ENCODE measurements around the gene PI4KA. TPM values are rescaled to one million over a fixed set of nuclear protein-coding genes. Genes with fewer than 3 reads are reported as not detected.
"Not testable (repeated sequence)": the region's sequence is repeated elsewhere in the genome, so short reads cannot be mapped to it uniquely, and the experiment has no call there.

The PI4KA gene
- total RNA-seq, 2 experiments from 2014 or later: 46.9 to 95.7 TPM

DNA sequence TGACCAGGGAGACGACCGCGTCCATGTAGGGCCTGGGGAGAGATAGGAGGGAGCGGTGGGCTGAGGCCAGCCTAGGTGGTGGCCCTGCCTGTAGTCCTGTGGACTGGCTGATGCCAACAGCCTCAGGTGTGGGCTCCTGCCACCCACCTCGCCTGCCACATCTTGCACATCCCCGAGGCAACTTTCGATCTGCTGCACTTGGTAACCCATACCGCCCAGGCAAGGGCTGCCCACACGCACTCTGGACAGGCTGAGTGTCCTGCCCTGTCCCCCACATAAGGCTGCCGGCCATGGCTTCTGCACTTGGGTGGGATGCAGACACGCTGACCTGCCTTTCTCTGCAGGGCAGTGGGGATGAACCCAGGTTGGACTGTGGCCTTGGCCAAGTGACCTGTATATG is 148.6 kb downstream of the PI4KA start:
- CTCF ChIA-PET (ENCODE audit: unreplicated experiment); H2AFZ ChIP-seq (ENCODE audit: low read length); POLR2A ChIA-PET; H3K79me2 ChIP-seq (ENCODE audit: insufficient read depth, low read depth, low read length); H3K36me3 ChIP-seq (ENCODE audit: insufficient read depth, low read length); H3K4me2 ChIP-seq (ENCODE audit: low read length); H3K9me2 ChIP-seq (ENCODE audit: insufficient read depth, low read length); H3K27ac ChIP-seq (ENCODE audit: low read depth, low read length, poor library complexity, severe bottlenecking); intact Hi-C loops (cut with micrococcal nuclease; ENCODE audit: unreplicated experiment); DNase-seq (ENCODE audit: low spot score); H3K9me3 ChIP-seq (ENCODE audit: low read length); BruUV-seq (replicated peaks); H3K4me1 ChIP-seq (ENCODE audit: insufficient read depth, low read length, poor library complexity, severe bottlenecking); H3K4me3 ChIP-seq (ENCODE audit: low read depth, low read length, poor library complexity, severe bottlenecking); H4K20me1 ChIP-seq (ENCODE audit: insufficient read depth, low read length): not testable (repeated sequence)

DNA sequence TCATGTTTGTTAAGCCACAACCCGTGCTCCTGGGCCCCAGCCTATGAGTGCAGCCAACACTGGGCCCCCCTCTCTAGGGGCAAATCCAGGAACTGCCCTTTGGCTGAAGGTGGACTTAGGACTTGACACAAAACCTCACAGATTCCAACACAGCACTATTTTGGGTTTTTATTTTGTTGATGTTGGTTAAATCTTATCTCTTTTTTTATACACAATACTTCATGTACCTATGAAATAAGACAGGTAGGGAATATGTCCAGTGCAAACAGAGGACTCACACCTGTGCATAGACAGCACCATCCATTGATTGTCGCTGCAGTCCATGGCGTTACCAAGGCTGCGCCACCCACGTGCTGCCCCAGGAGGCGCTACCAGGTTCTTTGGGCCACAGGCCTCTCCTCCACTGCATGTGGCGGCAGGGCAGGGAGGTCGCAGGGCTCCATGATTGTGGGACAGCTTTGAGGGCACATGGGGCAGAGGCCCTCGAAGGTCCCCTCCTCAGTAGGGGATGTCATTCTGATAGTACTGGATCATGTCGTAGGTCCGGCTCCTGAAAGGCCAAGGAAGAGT is 151.0 kb downstream of the PI4KA start:
- H3K9me3 ChIP-seq (ENCODE audit: low read length); H4K20me1 ChIP-seq (ENCODE audit: insufficient read depth, low read length); H3K4me3 ChIP-seq (ENCODE audit: low read depth, low read length, poor library complexity, severe bottlenecking); H3K79me2 ChIP-seq (ENCODE audit: insufficient read depth, low read depth, low read length); H2AFZ ChIP-seq (ENCODE audit: low read length); intact Hi-C loops (cut with micrococcal nuclease; ENCODE audit: unreplicated experiment); H3K36me3 ChIP-seq (ENCODE audit: insufficient read depth, low read length); POLR2A ChIA-PET; H3K27ac ChIP-seq (ENCODE audit: low read depth, low read length, poor library complexity, severe bottlenecking); H3K4me2 ChIP-seq (ENCODE audit: low read length); DNase-seq (ENCODE audit: low spot score); H3K4me1 ChIP-seq (ENCODE audit: insufficient read depth, low read length, poor library complexity, severe bottlenecking); BruUV-seq (replicated peaks); CTCF ChIA-PET (ENCODE audit: unreplicated experiment); H3K9me2 ChIP-seq (ENCODE audit: insufficient read depth, low read length): not testable (repeated sequence)

DNA sequence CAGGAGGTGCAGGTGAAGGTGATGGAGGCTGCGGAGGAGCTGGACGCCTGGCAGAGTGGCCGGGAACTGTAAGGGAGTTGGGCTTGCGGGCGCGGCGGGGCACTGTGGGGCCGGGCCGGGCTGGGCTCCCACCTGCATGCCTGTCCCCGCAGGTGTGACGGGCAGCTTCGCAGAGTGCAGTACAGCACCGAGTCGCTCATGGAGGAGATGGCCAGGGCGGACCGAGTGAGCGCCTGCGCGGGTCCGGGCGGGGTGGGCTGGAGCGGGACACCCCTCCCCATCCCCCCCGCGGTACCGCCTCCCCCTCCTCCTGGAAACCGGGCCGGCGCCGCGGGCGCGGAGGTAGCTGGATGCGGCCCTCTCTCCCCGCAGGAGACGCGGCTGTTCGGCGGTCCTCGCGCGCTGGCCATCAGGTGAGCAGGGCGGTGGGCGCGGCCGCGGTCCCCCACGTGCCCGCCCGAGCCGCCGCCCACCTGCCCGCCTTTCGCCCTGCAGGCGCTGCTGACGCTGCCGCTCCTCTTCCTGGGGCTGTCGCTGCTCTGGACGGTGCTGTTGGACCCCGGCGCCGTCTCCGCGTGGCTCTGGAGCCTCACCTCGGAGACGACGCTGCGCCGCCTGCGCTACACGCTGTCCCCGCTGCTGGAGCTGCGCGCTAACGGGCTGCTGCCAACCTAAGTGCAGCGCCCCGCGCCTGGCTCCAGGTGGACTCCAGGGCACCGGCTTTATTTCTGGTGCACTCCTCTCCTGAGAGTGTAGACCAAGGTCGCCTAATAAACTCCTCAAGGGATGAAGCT is 154.6 kb downstream of the PI4KA start:
- H3K9me3 ChIP-seq (ENCODE audit: low read length); H3K27ac ChIP-seq (ENCODE audit: low read depth, low read length, poor library complexity, severe bottlenecking); H3K79me2 ChIP-seq (ENCODE audit: insufficient read depth, low read depth, low read length); H3K4me3 ChIP-seq (ENCODE audit: low read depth, low read length, poor library complexity, severe bottlenecking); H3K9me2 ChIP-seq (ENCODE audit: insufficient read depth, low read length); H2AFZ ChIP-seq (ENCODE audit: low read length); H4K20me1 ChIP-seq (ENCODE audit: insufficient read depth, low read length); POLR2A ChIA-PET; BruUV-seq (replicated peaks); H3K4me1 ChIP-seq (ENCODE audit: insufficient read depth, low read length, poor library complexity, severe bottlenecking); H3K36me3 ChIP-seq (ENCODE audit: insufficient read depth, low read length); DNase-seq (ENCODE audit: low spot score); CTCF ChIA-PET (ENCODE audit: unreplicated experiment): not testable (repeated sequence)
- intact Hi-C loops (cut with micrococcal nuclease; ENCODE audit: unreplicated experiment): loop anchor here (5.0 kb wide), 1 partner anchor 38 kb away; no protein-coding TSS in a partner anchor
- H3K4me2 ChIP-seq (ENCODE audit: low read length): 0 out of 2 replicates have a peak overlapping the region, but pooled peaks have one; percentile 20

DNA sequence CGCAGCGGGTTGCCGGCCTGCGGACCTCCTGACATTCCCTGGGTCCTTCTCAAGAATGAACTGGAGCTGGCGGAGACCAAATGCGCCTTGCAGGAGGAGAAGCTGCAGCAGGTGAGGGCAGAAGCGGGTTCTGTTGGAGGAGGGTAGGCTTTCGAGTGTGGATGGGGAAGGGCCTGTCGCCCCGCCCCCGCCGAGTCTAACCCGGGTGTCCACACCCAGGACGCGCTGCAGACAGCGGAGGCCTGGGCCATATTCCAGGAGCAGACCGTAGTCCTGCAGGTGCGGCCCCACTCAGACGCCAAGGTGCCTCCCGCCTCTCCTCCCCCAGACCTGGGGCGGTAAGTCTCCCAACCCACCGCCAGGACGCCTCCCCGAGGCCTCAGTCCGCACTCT is 155.2 kb downstream of the PI4KA start:
- H3K4me3 ChIP-seq (ENCODE audit: low read depth, low read length, poor library complexity, severe bottlenecking): peak overlapping the region; percentile 43
- H3K79me2 ChIP-seq (ENCODE audit: insufficient read depth, low read depth, low read length); CTCF ChIA-PET (ENCODE audit: unreplicated experiment); H3K4me1 ChIP-seq (ENCODE audit: insufficient read depth, low read length, poor library complexity, severe bottlenecking); H2AFZ ChIP-seq (ENCODE audit: low read length); H3K9me3 ChIP-seq (ENCODE audit: low read length); POLR2A ChIA-PET; DNase-seq (ENCODE audit: low spot score); H3K36me3 ChIP-seq (ENCODE audit: insufficient read depth, low read length); H3K27ac ChIP-seq (ENCODE audit: low read depth, low read length, poor library complexity, severe bottlenecking); H4K20me1 ChIP-seq (ENCODE audit: insufficient read depth, low read length); BruUV-seq (replicated peaks); H3K9me2 ChIP-seq (ENCODE audit: insufficient read depth, low read length): not testable (repeated sequence)
- intact Hi-C loops (cut with micrococcal nuclease; ENCODE audit: unreplicated experiment): loop anchor here (5.0 kb wide), 1 partner anchor 39 kb away; no protein-coding TSS in a partner anchor
- H3K4me2 ChIP-seq (ENCODE audit: low read length): peak overlapping the region; percentile 29; the same call in 1 of the 2 replicates

DNA sequence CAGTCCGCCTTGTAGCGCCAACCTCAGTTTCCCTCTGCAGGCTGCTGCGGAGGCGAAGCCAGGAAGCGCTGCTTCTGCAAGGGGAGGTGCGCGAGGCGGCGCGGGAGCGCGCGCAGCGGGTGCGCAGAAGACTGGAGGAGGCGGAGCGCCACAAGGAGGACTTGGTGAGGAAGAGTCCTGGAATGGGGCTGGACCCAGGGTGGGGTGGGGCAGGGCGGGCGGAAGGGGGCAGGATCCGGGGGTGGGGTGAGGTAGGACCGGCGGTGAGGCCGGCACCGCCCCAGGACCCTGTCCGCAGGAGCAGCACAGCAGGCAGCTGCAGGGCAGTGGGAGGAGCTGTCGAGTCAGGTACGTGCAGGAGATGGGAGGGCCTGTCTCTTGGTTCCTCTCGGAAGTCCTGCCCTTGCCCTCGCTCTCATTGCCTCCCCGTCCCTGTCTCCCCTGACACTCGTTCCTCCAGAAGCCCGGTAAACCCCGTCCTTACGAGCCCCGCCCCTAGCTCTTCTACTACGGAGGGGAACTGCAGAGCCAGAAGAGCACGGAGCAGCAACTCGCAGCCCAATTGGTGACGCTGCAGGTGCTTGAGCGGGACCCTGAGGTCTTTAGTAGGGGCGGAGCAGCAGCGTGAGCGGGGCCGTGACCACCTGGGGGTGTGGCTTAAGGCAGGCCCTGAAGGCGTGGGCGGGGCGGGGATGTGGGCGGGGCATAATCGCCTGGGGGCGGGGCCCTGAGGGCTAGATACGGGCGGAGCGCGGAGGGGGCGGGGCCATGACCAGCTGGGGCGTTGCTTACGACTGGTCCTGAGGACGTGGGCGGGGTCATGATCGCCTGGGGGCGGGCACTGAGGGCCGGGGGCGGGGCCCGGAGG is 155.8 kb downstream of the PI4KA start:
- CTCF ChIA-PET (ENCODE audit: unreplicated experiment); H4K20me1 ChIP-seq (ENCODE audit: insufficient read depth, low read length); H3K9me2 ChIP-seq (ENCODE audit: insufficient read depth, low read length); H3K9me3 ChIP-seq (ENCODE audit: low read length); POLR2A ChIA-PET; H3K36me3 ChIP-seq (ENCODE audit: insufficient read depth, low read length); H3K79me2 ChIP-seq (ENCODE audit: insufficient read depth, low read depth, low read length); BruUV-seq (replicated peaks); H3K4me1 ChIP-seq (ENCODE audit: insufficient read depth, low read length, poor library complexity, severe bottlenecking): not testable (repeated sequence)
- Histone ChIP-seq H3K27ac (ENCODE audit: low read depth, low read length, poor library complexity, severe bottlenecking) (peak overlapping the region; percentile 79), H3K4me3 (ENCODE audit: low read depth, low read length, poor library complexity, severe bottlenecking) (peak overlapping the region; percentile 72), H2AFZ (ENCODE audit: low read length) (0 out of 2 replicates have a peak overlapping the region, but pooled peaks have one; percentile 54), H3K4me2 (ENCODE audit: low read length) (peak overlapping the region; percentile 74)
- DNase-seq (ENCODE audit: low spot score): peak; percentile 92
- intact Hi-C loops (cut with micrococcal nuclease; ENCODE audit: unreplicated experiment): loop anchor here (5.0 kb wide), 1 partner anchor 40 kb away; no protein-coding TSS in a partner anchor

DNA sequence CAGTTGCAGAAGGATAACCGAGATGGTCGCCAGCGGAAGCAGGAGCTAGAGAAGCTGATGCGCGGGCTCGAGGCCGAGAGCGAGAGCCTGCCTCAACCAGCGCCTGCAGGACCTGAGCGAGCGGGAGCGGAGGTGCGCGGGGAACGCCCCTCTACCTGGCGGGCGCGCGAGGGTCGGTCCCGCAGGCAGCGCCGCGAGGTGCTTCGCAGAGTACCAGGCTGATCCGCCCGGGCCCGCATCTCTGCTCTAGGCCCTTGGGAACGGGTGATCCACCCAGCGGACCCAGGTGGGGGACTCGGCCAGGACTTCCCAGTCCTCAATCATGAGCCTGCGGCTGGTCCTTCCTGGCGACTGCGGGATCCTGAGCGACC is 156.5 kb downstream of the PI4KA start:
- 0 out of 2 replicates have a peak overlapping the region, but pooled peaks have one; percentile 54 for H2AFZ ChIP-seq (ENCODE audit: low read length)
- peak overlapping the region; percentile 74 for H3K4me2 ChIP-seq (ENCODE audit: low read length)
- H3K36me3 ChIP-seq (ENCODE audit: insufficient read depth, low read length); H3K4me1 ChIP-seq (ENCODE audit: insufficient read depth, low read length, poor library complexity, severe bottlenecking); POLR2A ChIA-PET; H3K9me2 ChIP-seq (ENCODE audit: insufficient read depth, low read length); H4K20me1 ChIP-seq (ENCODE audit: insufficient read depth, low read length); H3K79me2 ChIP-seq (ENCODE audit: insufficient read depth, low read depth, low read length); H3K9me3 ChIP-seq (ENCODE audit: low read length); BruUV-seq (replicated peaks); CTCF ChIA-PET (ENCODE audit: unreplicated experiment); DNase-seq (ENCODE audit: low spot score): not testable (repeated sequence)
- intact Hi-C loops (cut with micrococcal nuclease; ENCODE audit: unreplicated experiment): loop anchor here (5.0 kb wide), 1 partner anchor 40 kb away; no protein-coding TSS in a partner anchor
- peak overlapping the region; percentile 79 for H3K27ac ChIP-seq (ENCODE audit: low read depth, low read length, poor library complexity, severe bottlenecking)
- H3K4me3 ChIP-seq (ENCODE audit: low read depth, low read length, poor library complexity, severe bottlenecking): peak overlapping the region; percentile 72

Data from OCI-LY7 (cell line).